GM12892 (cell line): Measurements from ENCODE around the gene LMAN1L.

ENCODE experiments used
- DNase-seq: peaks from one replicate; pipeline ENCODE4 v3.0.0; 2011; ENCODE audit not compliant: insufficient read length
- FAIRE-seq: peaks from 2 replicates; lab custom pipeline; 2011; peaks lifted over from hg19 to GRCh38; lab: Jason Lieb, UNC
- POLR2A ChIP-seq: IDR thresholded peaks from 2 replicates; pipeline ENCODE4 v1.6.1; 2011; ENCODE audit warnings: low read depth, low read length, control low read depth
- POLR2AphosphoS5 ChIP-seq: IDR thresholded peaks from 2 replicates; pipeline ENCODE4 v1.6.1; 2011; ENCODE audit warnings: low read depth, low read length, control low read depth
- TAF1 ChIP-seq: IDR thresholded peaks from 2 replicates; pipeline ENCODE4 v1.6.1; 2011; ENCODE audit warnings: low read depth, mild to moderate bottlenecking, control low read depth, low read length, borderline replicate concordance

Gene LMAN1L

DNA sequence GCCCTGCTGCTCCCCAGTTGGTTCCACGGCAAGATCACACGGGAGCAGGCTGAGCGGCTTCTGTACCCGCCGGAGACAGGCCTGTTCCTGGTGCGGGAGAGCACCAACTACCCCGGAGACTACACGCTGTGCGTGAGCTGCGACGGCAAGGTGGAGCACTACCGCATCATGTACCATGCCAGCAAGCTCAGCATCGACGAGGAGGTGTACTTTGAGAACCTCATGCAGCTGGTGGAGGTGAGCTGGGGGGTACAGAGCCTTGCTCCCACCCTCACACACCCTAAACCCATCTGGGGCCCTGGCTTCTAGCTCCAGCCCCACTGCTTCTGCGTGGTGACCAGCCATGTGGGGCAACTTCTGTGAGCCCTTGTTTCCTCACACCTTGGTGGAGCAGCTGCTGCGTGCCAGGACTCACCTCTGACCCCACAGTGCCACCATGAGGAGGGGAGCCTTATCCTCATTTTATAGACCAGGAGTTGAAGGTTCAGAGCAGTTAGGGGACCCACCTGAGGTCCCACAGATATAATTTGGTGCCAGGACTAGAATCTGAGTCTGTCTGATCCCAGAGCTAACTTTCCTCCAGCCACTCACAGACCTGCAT is 13.3 kb upstream of the LMAN1L start:
- DNase-seq (no peak), FAIRE-seq (peak; percentile 78)
- TF ChIP-seq TAF1 (no peak), POLR2AphosphoS5 (no peak), POLR2A (no peak)

DNA sequence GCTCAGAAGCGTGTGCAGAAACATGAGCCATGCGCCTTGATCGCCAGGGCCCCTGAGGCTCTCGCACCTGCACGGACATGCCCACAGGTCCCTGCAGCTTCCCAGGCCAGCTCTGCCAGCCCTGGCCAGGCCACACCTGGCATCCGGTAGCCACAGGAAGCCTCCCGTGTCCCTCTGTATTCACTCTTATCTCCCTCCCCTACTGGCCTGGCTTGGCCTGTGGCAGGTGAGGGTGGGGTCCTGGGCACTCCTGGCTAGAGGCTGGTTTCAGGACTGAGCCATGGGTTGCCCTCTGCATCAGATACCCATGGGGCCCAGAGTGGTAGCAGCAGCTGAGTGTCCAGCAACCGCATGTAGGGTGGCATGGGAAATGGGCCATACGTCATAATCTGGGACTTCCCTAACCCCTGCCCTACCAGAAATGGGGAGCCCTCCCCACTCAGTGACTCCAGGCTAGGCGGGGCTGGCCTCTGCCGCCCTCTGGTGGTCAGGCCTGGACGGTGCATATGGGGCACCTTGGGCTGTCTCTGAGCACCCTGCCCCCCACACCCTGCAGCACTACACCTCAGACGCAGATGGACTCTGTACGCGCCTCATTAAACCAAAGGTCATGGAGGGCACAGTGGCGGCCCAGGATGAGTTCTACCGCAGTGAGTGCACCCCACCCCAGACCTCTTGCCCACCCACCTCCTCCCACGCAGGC is 12.6 kb upstream of the LMAN1L start:
- FAIRE-seq (peak; percentile 99), DNase-seq (peak; percentile 98)
- TF ChIP-seq TAF1 (no peak), POLR2AphosphoS5 (peak; percentile 52; the same call in 1 of the 2 replicates), POLR2A (peak; percentile 65; the same call in 1 of the 2 replicates)

DNA sequence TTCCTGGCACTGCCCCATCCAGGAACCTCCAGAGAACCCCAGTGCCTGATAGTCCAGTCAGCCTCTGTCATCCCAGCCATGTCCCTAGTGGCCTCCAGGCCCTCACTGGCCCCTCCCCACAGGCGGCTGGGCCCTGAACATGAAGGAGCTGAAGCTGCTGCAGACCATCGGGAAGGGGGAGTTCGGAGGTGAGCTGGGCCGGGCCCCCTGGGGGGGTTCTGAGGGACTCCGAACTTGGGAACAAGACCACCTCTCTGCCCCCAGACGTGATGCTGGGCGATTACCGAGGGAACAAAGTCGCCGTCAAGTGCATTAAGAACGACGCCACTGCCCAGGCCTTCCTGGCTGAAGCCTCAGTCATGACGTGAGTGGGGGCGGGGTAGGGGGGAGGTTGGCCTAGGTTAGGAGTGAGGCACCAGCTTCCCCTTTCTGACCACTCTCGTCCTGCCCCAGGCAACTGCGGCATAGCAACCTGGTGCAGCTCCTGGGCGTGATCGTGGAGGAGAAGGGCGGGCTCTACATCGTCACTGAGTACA is 12.0 kb upstream of the LMAN1L start:
- no peak for FAIRE-seq
- TF ChIP-seq TAF1 = no peak
- no peak for TF ChIP-seq POLR2A
- DNase-seq = no peak

DNA sequence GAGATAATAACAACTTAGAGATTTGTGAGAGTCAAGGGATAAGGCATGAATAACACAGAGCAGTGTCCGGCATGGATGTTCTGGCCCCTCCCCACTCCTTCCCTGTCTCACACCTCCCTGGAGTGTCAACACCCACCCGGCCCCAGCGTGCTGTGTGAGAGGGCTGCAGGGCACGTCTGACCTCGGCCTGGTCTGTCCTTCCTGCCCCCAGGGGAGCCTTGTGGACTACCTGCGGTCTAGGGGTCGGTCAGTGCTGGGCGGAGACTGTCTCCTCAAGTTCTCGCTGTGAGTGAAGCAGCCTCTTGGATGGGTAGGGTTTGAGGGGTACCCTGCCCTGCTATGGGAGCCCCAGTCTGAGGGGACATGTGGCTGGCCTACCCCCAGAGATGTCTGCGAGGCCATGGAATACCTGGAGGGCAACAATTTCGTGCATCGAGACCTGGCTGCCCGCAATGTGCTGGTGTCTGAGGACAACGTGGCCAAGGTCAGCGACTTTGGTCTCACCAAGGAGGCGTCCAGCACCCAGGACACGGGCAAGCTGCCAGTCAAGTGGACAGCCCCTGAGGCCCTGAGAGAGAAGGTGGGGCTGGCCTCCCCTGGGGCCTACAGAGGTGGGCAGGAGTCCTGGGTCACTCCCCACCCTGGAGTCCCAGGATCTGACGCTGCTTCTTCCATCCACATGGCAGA is 11.2 kb upstream of the LMAN1L start:
- TF ChIP-seq TAF1 (no peak), POLR2AphosphoS5 (0 out of 2 replicates have a peak, but pooled peaks have one; percentile 23), POLR2A (no peak)
- DNase-seq = no peak
- no peak for FAIRE-seq

DNA sequence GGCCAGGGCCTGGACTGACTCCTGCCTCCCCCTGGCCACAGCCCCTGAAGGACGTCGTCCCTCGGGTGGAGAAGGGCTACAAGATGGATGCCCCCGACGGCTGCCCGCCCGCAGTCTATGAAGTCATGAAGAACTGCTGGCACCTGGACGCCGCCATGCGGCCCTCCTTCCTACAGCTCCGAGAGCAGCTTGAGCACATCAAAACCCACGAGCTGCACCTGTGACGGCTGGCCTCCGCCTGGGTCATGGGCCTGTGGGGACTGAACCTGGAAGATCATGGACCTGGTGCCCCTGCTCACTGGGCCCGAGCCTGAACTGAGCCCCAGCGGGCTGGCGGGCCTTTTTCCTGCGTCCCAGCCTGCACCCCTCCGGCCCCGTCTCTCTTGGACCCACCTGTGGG is 10.3 kb upstream of the LMAN1L start:
- DNase-seq (no peak), FAIRE-seq (no peak)
- TF ChIP-seq POLR2AphosphoS5 (no peak), POLR2A (no peak)

DNA sequence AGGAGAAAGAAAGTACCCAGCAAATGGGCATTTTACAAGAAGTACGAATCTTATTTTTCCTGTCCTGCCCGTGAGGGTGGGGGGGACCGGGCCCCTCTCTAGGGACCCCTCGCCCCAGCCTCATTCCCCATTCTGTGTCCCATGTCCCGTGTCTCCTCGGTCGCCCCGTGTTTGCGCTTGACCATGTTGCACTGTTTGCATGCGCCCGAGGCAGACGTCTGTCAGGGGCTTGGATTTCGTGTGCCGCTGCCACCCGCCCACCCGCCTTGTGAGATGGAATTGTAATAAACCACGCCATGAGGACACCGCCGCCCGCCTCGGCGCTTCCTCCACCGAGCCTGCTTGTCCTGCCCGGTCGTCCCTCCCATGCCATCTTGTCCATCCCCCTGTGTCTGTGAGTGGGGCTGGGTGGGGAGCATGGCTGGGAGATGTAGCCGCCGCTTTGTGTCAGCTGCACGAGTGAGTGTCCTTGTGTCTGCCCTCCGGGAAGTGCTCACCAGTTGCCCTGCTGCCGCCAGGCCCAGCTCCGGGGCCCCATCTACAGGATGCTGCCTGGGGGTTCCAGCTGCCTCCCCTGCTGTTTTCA is 9.7 kb upstream of the LMAN1L start:
- no peak for FAIRE-seq
- TF ChIP-seq POLR2AphosphoS5 (no peak), TAF1 (no peak), POLR2A (no peak)

DNA sequence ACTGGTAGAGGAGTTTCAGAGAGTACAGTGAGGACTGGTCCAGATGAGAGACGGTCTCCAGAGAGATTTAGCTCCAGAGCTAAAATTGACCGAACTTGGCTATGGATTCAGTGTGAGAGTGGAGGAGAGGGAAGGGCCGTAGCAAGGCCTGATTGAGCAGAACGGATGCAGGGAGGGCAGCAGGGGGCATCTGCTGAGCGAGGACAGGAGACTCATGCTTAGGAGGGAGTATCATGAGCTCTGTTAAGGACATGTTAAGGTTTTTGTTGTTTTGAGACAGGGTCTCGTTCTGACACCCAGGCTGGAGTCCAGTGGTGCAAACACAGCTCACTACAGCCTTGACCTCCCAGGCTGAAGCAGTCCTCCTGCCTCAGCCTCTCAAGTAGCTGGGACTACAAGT is 7.7 kb upstream of the LMAN1L start:
- DNase-seq (no peak), FAIRE-seq (no peak)
- TF ChIP-seq POLR2AphosphoS5 (0 out of 2 replicates have a peak, but pooled peaks have one; percentile 39), TAF1 (no peak)

More for the DNA sequence above, 9.7 kb upstream of the LMAN1L start:
- DNase-seq = no peak

DNA sequence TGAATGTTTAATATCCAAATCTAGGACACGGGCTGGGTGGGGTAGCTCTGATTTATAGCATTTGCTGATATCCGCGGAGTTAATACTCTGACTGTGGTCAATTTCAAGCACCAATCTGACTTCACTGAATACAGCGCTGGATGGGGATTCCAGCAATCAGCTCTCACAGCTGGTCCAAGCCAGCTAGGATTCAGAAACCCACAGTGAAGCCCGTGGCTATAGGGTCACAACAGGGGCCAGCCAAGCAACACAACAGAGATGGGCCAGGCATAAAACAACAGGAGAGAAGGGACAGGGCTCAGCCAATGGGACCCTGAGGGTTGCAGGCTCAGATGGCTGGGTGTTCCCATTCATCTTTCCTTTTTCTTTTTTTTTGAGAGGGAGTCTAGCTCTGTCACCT is 5.4 kb upstream of the LMAN1L start:
- no peak for TF ChIP-seq POLR2A
- TF ChIP-seq TAF1 = no peak
- no peak for TF ChIP-seq POLR2AphosphoS5
- FAIRE-seq = no peak

DNA sequence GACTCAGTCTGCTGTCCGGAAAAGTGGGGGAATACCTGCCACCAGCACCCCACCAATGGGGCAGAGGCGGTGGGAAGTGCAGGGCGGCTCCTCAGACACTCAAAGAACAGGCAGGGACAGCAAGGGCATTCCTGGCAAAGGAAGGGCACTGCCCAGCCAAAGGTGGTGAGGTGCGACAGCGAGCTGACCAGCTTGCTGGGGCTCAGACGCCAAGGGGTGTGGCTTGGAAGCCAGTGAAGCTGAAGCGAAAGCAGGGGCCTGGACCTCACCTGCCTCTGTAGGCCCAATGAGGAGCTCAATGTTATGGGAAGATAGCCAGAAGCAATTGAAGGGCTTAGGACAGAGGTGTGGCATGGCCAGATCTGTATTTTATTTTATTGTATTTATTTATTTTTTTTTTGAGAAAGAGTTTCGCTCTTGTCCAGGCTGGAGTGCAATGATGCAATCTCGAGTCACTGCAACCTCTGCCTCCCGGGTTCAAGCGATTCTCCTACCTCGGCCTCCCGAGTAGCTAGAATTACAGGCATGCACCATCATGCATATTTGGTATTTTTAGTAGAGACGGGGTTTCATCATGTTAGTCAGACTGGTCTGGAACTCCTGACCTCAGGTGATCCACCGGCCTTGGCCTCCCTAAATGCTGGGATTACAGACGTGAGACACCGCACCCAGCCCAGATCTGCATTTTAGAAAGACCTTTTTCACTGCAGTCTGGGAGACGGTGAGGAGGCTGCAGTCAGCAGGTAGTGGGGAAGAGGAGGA is 4.4 kb upstream of the LMAN1L start:
- DNase-seq = no peak
- no peak for FAIRE-seq
- TF ChIP-seq POLR2A = no peak
- no peak for TF ChIP-seq TAF1
- TF ChIP-seq POLR2AphosphoS5 = no peak

More for the DNA sequence above, 5.4 kb upstream of the LMAN1L start:
- no peak for DNase-seq

DNA sequence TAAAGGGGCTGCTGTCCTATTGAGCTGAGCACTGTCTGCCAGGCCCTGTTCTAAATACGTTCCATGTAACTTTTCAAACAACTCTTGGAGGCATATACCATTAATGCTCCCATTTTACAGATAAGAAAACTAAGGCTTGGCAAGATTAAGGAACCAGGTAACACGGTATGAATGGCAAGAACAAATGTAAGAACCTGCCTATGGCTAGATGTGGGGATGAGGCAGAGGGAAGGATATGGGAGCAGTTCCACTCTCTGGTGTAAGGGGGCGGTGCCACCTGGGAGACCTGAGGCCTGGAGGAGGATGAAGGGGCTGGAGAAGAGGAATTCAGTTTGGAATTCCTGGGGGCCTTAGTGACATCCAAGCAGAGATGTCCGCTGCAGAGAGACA is 3.8 kb upstream of the LMAN1L start:
- no peak for TF ChIP-seq TAF1
- no peak for TF ChIP-seq POLR2A
- no peak for TF ChIP-seq POLR2AphosphoS5
- DNase-seq = no peak
- no peak for FAIRE-seq
